HG03565 (cell line): ENCODE measurements around the gene VEGFB.

Experiments
- ATAC-seq: cut with Tn5 transposase; IDR thresholded peaks from one replicate; pipeline ENCODE4 v1.9.1; 2021; ENCODE audit warnings: mild to moderate bottlenecking, moderate library complexity; ENCODE audit not compliant: unreplicated experiment

Gene VEGFB

GRCh38 chr11:64233913-64234586 lies at the start of gene VEGFB:
TSS of gene VEGFB (plus strand) at chr11:64234584. CDS start at chr11:64234834, 250 bp downstream.
- no peak for ATAC-seq

- ATAC-seq, result no peak
These were observed 49.1 kb upstream of the VEGFB start for GRCh38 chr11:64185175-64185692.

DNA sequence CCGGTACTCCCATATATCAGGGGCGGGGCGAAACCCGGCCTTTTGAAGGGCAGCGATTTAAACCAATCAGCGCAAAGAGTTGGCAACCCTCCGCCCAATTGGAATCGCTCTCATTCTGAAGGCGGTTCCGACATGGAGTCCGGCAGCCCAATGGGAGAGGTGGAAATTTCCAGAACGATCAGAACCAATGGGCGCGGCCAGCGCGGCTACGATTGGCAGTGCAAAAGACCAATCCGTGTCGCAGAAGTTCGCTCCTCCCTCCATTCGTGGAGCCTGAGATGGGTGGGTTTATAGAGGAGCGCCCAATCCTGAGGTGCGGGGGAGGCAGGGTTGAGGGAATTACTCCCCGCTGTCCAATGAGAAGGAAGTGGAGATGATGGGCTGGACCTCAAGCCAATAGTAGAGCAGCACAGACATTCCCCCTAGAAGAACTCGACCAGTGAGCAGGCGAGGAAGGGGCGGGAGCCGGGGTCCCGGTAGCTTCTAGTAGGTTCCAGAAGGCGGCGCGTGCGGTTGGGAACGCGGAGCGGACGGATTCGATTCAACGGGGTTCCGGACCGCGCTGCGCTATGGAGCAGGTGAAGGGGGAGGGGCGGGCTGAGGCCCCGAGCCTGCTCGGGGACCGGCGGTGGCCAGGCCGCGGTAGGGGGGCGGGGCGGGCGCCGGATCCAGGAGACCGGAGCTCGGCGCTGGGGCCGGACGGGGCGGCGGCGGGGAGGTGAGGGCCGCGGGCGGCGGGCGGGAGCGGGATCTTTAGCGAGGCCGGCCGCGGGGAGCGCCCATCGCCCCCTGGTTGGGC lies 48.5 kb upstream of the VEGFB start, which contains the start of gene STIP1:
TSS of gene STIP1 (plus strand) at position 479 of the 799 bp plus-strand sequence. CDS start at position 570, 91 bp downstream.
- ATAC-seq, result peak; percentile 80

DNA sequence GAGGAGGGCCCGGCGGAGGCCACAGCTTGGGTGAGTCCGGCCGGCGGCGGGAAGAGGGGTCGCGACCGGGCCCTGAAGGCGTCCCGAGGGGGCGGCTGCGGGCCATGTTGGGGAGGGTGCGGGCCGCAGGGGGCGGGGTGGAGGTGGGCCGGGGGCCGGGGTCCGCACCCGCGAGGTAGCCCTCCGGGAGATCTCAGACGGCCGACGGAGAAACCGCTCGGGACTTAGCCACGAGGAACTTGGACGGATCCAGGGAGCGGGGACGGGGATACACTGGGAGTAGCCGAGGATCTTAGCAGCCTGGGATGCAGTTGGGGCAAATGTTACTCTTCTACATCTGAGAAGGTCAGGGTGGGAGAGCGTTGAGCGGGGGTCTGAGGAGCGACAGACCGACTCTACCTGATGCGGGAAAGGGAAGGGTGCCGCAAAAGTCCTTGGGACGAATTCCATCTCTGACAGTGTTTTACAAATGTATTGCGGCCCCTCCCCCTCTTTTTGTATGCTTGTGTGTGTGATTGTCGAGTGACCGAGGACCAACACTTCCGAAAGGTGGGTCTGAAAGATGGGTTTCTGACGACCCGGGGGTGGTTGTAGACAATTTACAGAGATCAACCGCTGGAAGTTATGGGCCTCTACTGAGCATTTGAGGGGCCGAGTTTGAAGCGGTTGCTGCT lies 47.8 kb upstream of the VEGFB start:
- ATAC-seq, result no peak

DNA sequence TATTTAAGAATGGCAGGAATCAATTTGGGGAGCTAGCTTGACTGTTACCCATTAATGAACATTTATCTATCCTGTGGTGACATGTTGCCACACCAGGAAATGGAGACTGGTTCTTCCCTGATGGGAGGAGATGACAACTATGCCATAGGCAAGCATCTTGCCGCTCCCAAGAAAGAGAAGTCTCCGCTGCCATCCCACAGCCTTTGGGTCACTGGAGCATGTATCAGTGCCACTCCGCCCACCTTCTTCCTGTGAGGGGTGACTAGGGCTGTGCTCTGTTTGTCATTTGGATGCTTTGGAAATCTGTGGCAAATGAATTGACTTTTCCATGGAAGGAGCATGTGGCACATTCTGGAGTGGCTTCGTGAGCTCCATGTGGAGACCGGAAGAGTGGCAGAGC lies 42.0 kb upstream of the VEGFB start:
- ATAC-seq, result no peak

- ATAC-seq, result no peak
These were observed 37.8 kb upstream of the VEGFB start for GRCh38 chr11:64196626-64197025.

DNA sequence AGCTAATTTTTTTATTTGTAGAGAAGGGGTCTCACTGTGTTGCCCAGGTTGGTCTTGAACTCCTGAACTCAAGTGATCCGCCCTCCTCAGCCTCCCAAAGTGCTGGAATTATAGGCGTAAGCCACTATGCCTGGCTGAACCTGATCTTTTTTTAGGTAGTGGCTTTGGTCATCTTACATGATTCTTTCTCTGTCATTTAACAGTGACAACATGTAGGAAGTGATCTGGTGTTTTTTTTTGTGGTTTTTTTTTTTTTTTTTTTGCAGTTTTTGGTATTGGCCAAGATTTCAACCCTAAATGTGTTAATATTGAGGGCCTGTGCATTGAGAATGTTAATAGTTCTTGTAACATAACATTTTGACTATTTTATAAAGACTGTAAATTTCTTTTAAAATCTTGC lies 35.9 kb upstream of the VEGFB start:
- ATAC-seq, result no peak

DNA sequence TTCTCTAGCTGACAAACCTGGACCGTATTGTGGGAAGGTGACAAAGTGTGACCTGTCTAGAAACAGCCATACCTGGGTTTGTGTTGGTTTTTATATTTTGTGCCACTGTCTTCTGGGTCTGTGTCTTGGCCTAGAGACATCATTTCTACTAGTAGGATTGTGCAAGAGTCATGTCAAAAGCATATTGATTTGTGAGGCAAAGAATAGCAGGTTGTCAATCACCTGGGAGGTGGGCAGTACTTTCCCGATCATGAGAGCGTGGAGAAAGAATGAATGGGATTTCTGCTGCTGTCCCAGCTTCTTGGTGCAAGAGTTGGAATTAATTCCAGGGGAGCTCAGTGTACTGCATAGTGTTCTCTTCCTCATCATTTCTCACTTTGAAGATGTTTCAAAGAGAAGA lies 32.8 kb upstream of the VEGFB start:
- ATAC-seq, result no peak

- ATAC-seq, result no peak
These were observed 31.4 kb upstream of the VEGFB start for GRCh38 chr11:64202992-64203391.

GRCh38 chr11:64203421-64204079 lies 30.8 kb upstream of the VEGFB start:
- no peak for ATAC-seq

DNA sequence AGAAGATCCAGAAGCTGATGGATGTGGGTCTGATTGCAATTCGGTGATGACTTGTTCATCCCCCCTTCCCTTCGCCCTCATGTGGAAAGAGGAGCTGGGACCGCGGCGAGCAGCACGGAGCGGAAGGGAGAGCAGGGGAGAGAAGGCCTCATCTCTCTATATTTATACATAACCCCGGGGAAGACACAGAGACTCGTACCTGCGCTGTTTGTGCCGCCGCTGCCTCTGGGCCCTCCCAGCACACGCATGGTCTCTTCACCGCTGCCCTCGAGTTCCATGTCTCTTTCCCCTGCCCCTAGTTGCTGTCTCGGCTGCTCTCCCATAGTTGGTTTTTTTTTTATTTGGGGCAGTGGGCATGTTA lies 30.3 kb upstream of the VEGFB start:
- ATAC-seq, result no peak

DNA sequence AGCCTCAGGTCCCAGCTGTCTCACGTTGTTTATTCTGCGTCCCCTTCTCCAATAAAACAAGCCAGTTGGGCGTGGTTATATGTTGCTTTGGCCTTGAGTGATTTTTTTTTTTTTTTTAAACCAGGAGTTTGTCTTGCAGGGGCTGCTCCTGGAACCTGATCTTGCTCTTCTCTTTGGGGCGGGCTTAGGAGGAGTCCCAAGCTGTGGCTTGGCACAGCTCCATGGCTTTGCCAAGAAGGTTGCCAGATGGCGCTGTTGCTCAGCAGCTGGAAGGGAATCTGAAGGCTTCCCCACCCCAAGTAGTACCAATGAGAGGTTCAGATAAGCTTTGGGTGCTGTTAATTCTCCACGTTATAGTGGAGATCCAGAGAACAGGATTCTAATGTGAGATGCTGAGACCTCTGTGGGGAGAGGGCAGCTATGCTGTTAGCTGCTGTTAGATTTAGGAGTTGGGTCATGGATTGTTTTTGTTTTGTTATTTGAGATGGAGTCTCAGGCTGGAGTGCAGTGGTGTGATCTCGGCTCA lies 29.9 kb upstream of the VEGFB start:
- ATAC-seq, result no peak

GRCh38 chr11:64206457-64207255 lies 27.7 kb upstream of the VEGFB start, which contains the start of gene FERMT3:
TSS of gene FERMT3 (plus strand) at chr11:64206721. CDS start at chr11:64207365, 644 bp downstream.
- ATAC-seq, result no peak

DNA sequence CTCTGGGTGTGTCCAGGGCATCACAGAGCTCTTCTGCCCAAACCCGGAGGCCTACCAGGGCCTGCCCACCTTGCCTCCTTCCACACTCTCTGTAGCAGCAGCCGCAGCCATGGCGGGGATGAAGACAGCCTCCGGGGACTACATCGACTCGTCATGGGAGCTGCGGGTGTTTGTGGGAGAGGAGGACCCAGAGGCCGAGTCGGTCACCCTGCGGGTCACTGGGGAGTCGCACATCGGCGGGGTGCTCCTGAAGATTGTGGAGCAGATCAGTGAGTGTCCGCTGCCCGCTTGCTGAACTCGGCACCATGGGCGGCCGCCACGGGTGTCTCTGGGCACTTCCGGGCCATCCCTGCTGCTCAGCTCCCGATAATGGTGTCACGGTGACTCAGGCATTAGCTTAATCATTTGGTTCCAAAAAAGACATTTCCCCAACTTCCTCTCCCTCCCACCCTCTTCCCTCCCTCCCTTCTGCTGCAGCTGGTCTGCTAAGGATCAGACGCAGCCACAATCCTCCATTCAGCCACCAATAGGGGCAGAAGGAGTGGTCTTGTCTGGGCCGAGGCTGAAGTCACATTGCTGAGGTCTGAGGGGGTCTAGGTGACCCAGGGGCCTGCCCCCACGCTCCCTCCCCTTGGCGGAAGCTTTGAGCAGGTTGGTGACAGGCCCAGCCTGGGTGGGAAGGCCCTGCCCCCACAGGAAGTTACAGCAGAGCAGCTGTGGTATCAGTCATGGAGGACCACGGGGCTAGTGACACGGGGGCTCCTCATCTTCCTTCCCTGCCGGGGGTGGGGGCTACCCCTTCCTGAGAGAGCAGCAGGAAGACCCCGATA lies 26.9 kb upstream of the VEGFB start:
- ATAC-seq, result peak; percentile 42

- peak; percentile 4 for ATAC-seq
These were observed 26.1 kb upstream of the VEGFB start for GRCh38 chr11:64208086-64208795.

DNA sequence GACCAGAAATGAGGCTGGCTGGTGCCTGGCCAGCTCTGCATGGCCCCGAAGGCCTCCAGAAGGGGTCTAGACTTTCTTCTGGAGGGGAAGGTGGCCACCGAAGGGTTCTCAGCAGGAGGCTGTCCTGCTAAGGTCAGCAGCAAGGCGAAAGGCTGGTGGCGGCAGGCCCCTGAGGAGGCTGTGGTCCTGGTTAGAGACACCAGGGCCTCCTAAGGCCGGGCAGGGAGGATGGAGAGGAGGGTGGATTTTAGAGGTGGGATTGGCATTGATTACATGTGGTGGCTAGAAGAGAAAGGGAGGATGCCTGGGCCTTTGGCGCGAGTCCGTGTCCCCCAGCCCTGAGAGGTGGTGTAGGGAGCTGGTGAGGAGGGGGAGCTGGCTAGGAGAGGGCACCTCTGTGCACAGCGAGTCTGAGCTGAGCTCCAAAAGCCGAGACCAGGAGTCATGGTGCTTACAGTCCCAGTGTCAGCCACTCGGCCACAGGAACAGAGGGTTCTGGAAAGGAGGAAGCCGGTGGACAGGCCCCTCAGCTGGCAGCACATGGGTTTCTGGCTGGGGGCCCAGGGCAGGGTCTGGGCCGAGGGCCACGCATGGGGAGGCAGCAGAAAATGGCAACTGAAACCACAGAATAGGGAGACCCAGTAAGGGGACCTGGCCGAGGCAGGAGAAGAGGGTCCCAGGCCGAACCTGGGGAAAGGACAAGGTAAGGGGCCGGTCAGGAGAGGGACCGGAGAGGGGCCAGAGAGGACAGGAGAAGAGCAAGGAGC lies 25.4 kb upstream of the VEGFB start:
- ATAC-seq, result no peak

DNA sequence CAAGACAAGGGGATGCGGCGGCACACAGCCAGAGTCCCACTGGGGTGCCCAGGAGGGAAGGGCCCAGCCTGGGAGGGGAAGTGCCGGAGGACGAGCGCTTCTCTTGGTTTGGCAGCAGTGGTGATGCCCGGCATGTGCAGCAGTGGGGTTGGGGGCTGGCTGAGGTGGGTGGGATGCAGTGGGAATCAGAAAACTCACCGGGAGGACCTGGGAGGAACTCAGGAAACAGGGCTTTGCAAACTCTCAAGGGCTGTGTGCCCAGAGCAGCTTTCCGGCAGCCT lies 24.9 kb upstream of the VEGFB start:
- ATAC-seq, result no peak
